ENCODE measurements around the gene KRT28.

- no peak for TF ChIP-seq POLR2A (IDR thresholded peaks at IDR 0.05)
- no peak for TF ChIP-seq CTCF (IDR thresholded peaks at IDR 0.05)
- TF ChIP-seq EP300 (IDR thresholded peaks at IDR 0.05), result no peak
These were observed 17.3 kb downstream of the KRT28 start, which contains the start of gene KRT27 for GRCh38 chr17:40782450-40782849.
